ENCODE measurements around the gene PRPH. TPM values are rescaled to one million over a fixed set of nuclear protein-coding genes. Genes with fewer than 3 reads are reported as not detected.

PRPH gene
- polyA plus RNA-seq, 1 donor (not counting 4 experiments of a cell fraction or from before 2014, with no cell fraction given): 0.05 TPM

- Histone ChIP-seq H3K79me2 (ENCODE audit: control insufficient read depth, insufficient read depth, low read length) (no peaks in the 10 kb centered on the region), H3K9me3 (ENCODE audit: control insufficient read depth, low read depth, low read length) (no peaks in the 10 kb centered on the region), H4K20me1 (ENCODE audit: control insufficient read depth, extremely low read depth, insufficient read depth, low read length) (no peaks in the 10 kb centered on the region), H3K4me1 (ENCODE audit: control insufficient read depth, extremely low read depth, insufficient read depth, low read length) (peaks cover 13% of the 10 kb centered on the region), H3K4me3 (ENCODE audit: control insufficient read depth in 2 of 3, extremely low read depth in 1 of 3, insufficient read depth in 2 of 3, low read depth in 1 of 3, low read length in 3 of 3) (peak overlapping the region in 2 of 3 experiments; percentile 35 to 36), H3K4me2 (ENCODE audit: control insufficient read depth, extremely low read depth, insufficient read depth, low read depth, low read length) (peak overlapping the region; percentile 73), H3K9me1 (ENCODE audit: control insufficient read depth, extremely low read depth, insufficient read depth, low read length) (no peaks in the 10 kb centered on the region), H2AFZ (ENCODE audit: control insufficient read depth, low read length) (peak overlapping the region; percentile 52), H3K27ac (ENCODE audit: control insufficient read depth, insufficient read depth, low read length) (no peak overlapping the region), H3K36me3 (ENCODE audit: control insufficient read depth in 2 of 2, extremely low read depth in 1 of 2, insufficient read depth in 2 of 2, low read length in 2 of 2) (no peaks in the 10 kb centered on the region), H3K9ac (ENCODE audit: control insufficient read depth, extremely low read depth, insufficient read depth, low read length) (no peak overlapping the region), H3K27me3 (ENCODE audit: control insufficient read depth, extremely low read depth, insufficient read depth, low read length) (peaks cover 47% of the 10 kb centered on the region)
- DNase-seq (ENCODE audit: low read depth, low spot score) (no peak), FAIRE-seq (no peak)
- peak in 1 of 3 experiments; percentile 34 for TF ChIP-seq CTCF (optimal IDR thresholded peaks at IDR 0.05 in 1 of 3, IDR thresholded peaks at IDR 0.05 in 1 of 3, conservative IDR thresholded peaks at IDR 0.05 in 1 of 3; ENCODE audit: extremely low read depth in 1 of 3, insufficient read depth in 2 of 3, low read length in 3 of 3)
- TF ChIP-seq EZH2 (IDR thresholded peaks at IDR 0.05; ENCODE audit: low read length): peak; percentile 91
- dilution Hi-C loops (cut with MboI; ENCODE audit: extremely low pct_ligation_motif_present, low sequenced_read_pairs): no loop called here
These were observed 2.1 kb downstream of the PRPH start for GRCh38 chr12:49296836-49297694.

GRCh38 chr12:49297695-49298060, 2.7 kb downstream of the PRPH start:
- DNase-seq (ENCODE audit: low read depth, low spot score) (no peak), FAIRE-seq (no peak)
- Histone ChIP-seq H3K4me3 (ENCODE audit: control insufficient read depth in 2 of 3, extremely low read depth in 1 of 3, insufficient read depth in 2 of 3, low read depth in 1 of 3, low read length in 3 of 3) (no peak overlapping the region), H3K79me2 (ENCODE audit: control insufficient read depth, insufficient read depth, low read length) (no peaks in the 10 kb centered on the region), H3K27me3 (ENCODE audit: control insufficient read depth, extremely low read depth, insufficient read depth, low read length) (peaks cover 47% of the 10 kb centered on the region), H3K27ac (ENCODE audit: control insufficient read depth, insufficient read depth, low read length) (no peak overlapping the region), H2AFZ (ENCODE audit: control insufficient read depth, low read length) (no peak overlapping the region), H3K9me1 (ENCODE audit: control insufficient read depth, extremely low read depth, insufficient read depth, low read length) (no peaks in the 10 kb centered on the region), H3K9me3 (ENCODE audit: control insufficient read depth, low read depth, low read length) (no peaks in the 10 kb centered on the region), H3K4me2 (ENCODE audit: control insufficient read depth, extremely low read depth, insufficient read depth, low read depth, low read length) (peak overlapping the region; percentile 73), H3K9ac (ENCODE audit: control insufficient read depth, extremely low read depth, insufficient read depth, low read length) (no peak overlapping the region), H3K4me1 (ENCODE audit: control insufficient read depth, extremely low read depth, insufficient read depth, low read length) (peaks cover 13% of the 10 kb centered on the region), H3K36me3 (ENCODE audit: control insufficient read depth in 2 of 2, extremely low read depth in 1 of 2, insufficient read depth in 2 of 2, low read length in 2 of 2) (no peaks in the 10 kb centered on the region), H4K20me1 (ENCODE audit: control insufficient read depth, extremely low read depth, insufficient read depth, low read length) (no peaks in the 10 kb centered on the region)
- dilution Hi-C loops (cut with MboI; ENCODE audit: extremely low pct_ligation_motif_present, low sequenced_read_pairs): no loop called here
- no peak for TF ChIP-seq CTCF (optimal IDR thresholded peaks at IDR 0.05 in 1 of 3, IDR thresholded peaks at IDR 0.05 in 1 of 3, conservative IDR thresholded peaks at IDR 0.05 in 1 of 3; ENCODE audit: extremely low read depth in 1 of 3, insufficient read depth in 2 of 3, low read length in 3 of 3)
- TF ChIP-seq EZH2 (IDR thresholded peaks at IDR 0.05; ENCODE audit: low read length): no peak

Measured in keratinocyte (primary cell).